ENCODE data around the gene ST3GAL6.

Gene ST3GAL6

DNA sequence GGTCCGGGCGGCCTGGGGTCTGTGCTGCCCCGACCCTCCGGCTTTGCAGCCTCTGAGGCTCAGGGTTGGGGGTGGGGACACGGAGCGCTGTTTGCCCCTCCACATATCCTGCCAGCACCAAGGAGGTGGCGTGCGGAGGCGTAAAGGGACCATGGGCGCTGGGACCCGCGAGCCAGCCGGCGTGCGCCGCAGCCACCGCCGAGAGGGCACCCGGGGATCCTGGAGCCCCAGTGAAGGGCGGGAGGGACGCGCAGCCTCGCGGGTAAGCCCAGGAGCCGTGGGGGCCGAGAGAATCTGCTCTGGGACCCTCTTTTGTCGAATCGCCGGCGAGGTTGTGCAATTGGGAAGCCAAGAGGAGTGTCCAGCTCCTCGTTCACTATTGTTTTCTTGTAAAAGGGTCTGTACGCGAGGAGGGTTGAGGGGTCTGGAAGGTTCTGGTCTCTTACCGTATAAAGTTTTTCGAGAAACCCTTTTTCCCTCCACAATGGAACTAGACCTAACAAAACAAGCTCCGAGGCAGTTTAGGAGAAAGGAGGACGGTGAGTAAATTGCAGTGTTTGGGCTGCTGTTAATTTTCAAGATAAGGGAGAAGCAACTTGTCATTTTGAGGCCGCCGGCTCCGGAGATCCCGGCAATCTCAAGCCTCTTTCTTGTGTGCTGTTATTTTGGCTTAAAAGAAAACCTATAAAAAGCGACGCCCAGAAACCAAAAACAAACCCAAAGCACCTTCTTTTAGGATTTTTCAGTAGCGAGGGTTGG, 29.9 kb upstream of the ST3GAL6 start:
- Histone ChIP-seq H3K9me2 (replicated peaks; ENCODE audit: control insufficient read depth, low read length) (no peaks in the 10 kb centered on the region), H3K4me3 (ENCODE audit: low read length) (no peak overlapping the region), H3K79me2 (ENCODE audit: control insufficient read depth, low read length) (no peaks in the 10 kb centered on the region), H3K27me3 (ENCODE audit: control insufficient read depth, low read length) (peaks cover 26% of the 10 kb centered on the region), H4K20me1 (ENCODE audit: control insufficient read depth, insufficient read depth, low read depth, low read length) (no peaks in the 10 kb centered on the region), H3K4me2 (ENCODE audit: low read length) (peak overlapping the region; percentile 55), H3K9me3 (ENCODE audit: control insufficient read depth, insufficient read depth, low read length) (no peaks in the 10 kb centered on the region), H3K36me3 (ENCODE audit: control insufficient read depth, low read length) (no peaks in the 10 kb centered on the region), H3K27ac (ENCODE audit: low read depth, low read length) (no peak overlapping the region), H3K4me1 (ENCODE audit: control insufficient read depth, low read length) (peaks cover 6% of the 10 kb centered on the region), H3F3A (ENCODE audit: control insufficient read depth, insufficient read depth) (no peaks in the 10 kb centered on the region)
- TF ChIP-seq CTCF (IDR thresholded peaks at IDR 0.05; ENCODE audit: low read depth, low read length, poor library complexity, severe bottlenecking) (no peak), EZH2phosphoT487 (IDR thresholded peaks at IDR 0.05; ENCODE audit: borderline replicate concordance, low read length) (peak; percentile 55; the same call in 1 of the 2 replicates)

DNA sequence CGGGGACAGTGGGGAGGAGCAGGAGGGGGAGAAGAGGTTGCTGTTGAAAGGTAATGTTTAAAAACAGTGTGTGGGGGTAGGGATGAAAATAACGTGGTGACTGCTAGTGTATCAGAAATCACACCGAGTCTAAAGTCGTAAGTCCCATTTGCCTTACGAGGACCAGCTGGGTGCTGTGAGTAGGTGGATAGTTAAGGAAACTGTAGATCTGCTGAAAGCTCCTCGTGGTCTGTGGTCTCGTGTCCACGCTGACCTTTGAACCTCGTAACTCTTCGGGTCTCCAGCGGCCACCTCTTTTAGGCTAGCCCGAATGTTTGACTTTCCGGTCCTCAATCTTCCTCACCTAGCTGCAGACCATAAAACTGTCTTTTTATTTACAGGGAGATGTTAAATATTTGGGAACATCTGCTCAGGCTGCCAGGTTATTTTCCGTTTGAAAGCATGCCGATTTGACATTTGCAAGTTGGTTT, 29.3 kb upstream of the ST3GAL6 start:
- no peak overlapping the region for H3K4me3 ChIP-seq (ENCODE audit: low read length)
- H3K27ac ChIP-seq (ENCODE audit: low read depth, low read length): no peak overlapping the region
- H3K79me2 ChIP-seq (ENCODE audit: control insufficient read depth, low read length): no peaks in the 10 kb centered on the region
- TF ChIP-seq EZH2phosphoT487 (IDR thresholded peaks at IDR 0.05; ENCODE audit: borderline replicate concordance, low read length) (no peak; the same call in 1 of the 2 replicates), CTCF (IDR thresholded peaks at IDR 0.05; ENCODE audit: low read depth, low read length, poor library complexity, severe bottlenecking) (no peak)
- H3F3A ChIP-seq (ENCODE audit: control insufficient read depth, insufficient read depth): no peaks in the 10 kb centered on the region
- H3K9me2 ChIP-seq (replicated peaks; ENCODE audit: control insufficient read depth, low read length): no peaks in the 10 kb centered on the region
- H3K4me2 ChIP-seq (ENCODE audit: low read length): peak overlapping the region; percentile 18; the same call in 1 of the 2 replicates
- peaks cover 26% of the 10 kb centered on the region for H3K27me3 ChIP-seq (ENCODE audit: control insufficient read depth, low read length)
- H3K9me3 ChIP-seq (ENCODE audit: control insufficient read depth, insufficient read depth, low read length): no peaks in the 10 kb centered on the region
- H3K36me3 ChIP-seq (ENCODE audit: control insufficient read depth, low read length): no peaks in the 10 kb centered on the region
- H4K20me1 ChIP-seq (ENCODE audit: control insufficient read depth, insufficient read depth, low read depth, low read length): no peaks in the 10 kb centered on the region
- H3K4me1 ChIP-seq (ENCODE audit: control insufficient read depth, low read length): peaks cover under 1% of the 10 kb centered on the region

DNA sequence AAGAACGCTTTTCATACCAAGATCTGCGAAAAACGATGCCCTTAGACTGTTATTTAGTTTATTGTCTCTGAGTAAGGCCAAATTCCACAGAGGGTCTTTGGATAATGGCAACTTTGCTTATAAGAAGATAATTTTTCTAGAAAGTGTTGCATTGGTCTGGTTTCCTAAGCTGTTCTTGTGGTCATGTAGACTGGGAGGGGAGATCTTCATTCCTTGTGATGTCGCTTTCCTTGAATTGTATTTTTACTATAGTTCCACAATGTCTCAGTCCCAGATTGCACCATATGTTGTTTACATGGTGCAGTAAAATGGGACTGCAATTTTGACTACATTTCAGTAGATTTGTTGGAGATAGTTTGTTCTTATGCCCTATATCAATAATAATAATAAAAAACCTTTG, 28.8 kb upstream of the ST3GAL6 start:
- Histone ChIP-seq H3K9me2 (replicated peaks; ENCODE audit: control insufficient read depth, low read length) (no peaks in the 10 kb centered on the region), H3F3A (ENCODE audit: control insufficient read depth, insufficient read depth) (no peaks in the 10 kb centered on the region), H3K4me3 (ENCODE audit: low read length) (no peak overlapping the region), H3K4me2 (ENCODE audit: low read length) (no peak overlapping the region), H3K9me3 (ENCODE audit: control insufficient read depth, insufficient read depth, low read length) (no peaks in the 10 kb centered on the region), H4K20me1 (ENCODE audit: control insufficient read depth, insufficient read depth, low read depth, low read length) (no peaks in the 10 kb centered on the region), H3K79me2 (ENCODE audit: control insufficient read depth, low read length) (no peaks in the 10 kb centered on the region), H3K27ac (ENCODE audit: low read depth, low read length) (no peak overlapping the region), H3K4me1 (ENCODE audit: control insufficient read depth, low read length) (no peaks in the 10 kb centered on the region; the same call in 1 of the 2 replicates), H3K36me3 (ENCODE audit: control insufficient read depth, low read length) (no peaks in the 10 kb centered on the region), H3K27me3 (ENCODE audit: control insufficient read depth, low read length) (peaks cover 26% of the 10 kb centered on the region)
- TF ChIP-seq CTCF (IDR thresholded peaks at IDR 0.05; ENCODE audit: low read depth, low read length, poor library complexity, severe bottlenecking): no peak
- no peak for TF ChIP-seq EZH2phosphoT487 (IDR thresholded peaks at IDR 0.05; ENCODE audit: borderline replicate concordance, low read length)

All from DOHH2 (cell line).